ENCODE results near the gene VKORC1L1.

DNA sequence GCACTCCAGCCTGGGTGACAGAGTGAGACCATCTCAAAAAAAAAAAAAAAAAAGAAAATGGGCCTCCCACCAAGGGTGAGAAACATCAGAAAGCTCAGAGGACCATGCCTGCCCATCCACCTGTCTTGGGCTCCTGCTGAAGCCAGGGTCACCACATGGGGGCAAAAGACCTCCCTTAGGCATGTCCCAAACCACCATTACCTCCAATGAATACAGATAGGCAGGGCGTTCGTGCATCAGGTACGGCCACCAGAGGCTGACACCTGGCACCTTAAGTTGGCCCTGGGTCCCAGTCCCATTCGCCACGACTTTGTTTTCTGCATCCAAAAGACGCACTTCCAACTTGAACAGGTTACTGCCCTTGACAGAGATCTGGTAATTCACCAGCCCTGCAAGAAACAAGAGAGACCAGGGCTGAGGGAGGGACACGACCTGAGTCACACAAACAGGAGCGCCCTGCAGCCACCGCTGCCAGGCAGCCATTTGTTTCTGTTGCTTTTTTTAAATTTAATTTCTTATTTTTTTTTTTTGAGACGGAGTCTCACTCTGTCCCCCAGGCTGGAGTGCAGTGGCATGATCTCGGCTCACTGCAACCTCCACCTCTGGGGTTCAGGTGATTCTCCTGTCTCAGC is 103.1 kb downstream of the VKORC1L1 start:
- TF ChIP-seq, protein P1, sequence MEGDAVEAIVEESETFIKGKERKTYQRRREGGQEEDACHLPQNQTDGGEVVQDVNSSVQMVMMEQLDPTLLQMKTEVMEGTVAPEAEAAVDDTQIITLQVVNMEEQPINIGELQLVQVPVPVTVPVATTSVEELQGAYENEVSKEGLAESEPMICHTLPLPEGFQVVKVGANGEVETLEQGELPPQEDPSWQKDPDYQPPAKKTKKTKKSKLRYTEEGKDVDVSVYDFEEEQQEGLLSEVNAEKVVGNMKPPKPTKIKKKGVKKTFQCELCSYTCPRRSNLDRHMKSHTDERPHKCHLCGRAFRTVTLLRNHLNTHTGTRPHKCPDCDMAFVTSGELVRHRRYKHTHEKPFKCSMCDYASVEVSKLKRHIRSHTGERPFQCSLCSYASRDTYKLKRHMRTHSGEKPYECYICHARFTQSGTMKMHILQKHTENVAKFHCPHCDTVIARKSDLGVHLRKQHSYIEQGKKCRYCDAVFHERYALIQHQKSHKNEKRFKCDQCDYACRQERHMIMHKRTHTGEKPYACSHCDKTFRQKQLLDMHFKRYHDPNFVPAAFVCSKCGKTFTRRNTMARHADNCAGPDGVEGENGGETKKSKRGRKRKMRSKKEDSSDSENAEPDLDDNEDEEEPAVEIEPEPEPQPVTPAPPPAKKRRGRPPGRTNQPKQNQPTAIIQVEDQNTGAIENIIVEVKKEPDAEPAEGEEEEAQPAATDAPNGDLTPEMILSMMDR (IDR thresholded peaks at IDR 0.05; ENCODE audit: extremely low read depth in 1 of 2, insufficient read depth in 1 of 2, low read depth in 1 of 2, low read length in 2 of 2) = no peak
- TF ChIP-seq, protein P2, sequence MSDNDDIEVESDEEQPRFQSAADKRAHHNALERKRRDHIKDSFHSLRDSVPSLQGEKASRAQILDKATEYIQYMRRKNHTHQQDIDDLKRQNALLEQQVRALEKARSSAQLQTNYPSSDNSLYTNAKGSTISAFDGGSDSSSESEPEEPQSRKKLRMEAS (IDR thresholded peaks at IDR 0.05; ENCODE audit: insufficient read depth, insufficient read length) = no peak
- TF ChIP-seq EZH2 (IDR thresholded peaks at IDR 0.05; ENCODE audit: borderline replicate concordance, low read depth, low read length, severe bottlenecking) = no peak

Data from endothelial cell of umbilical vein (primary cell).